Dermis blood vessel endothelial cell (primary cell): Measurements from ENCODE around the gene OPN3. TPM values are rescaled to one million over a fixed set of nuclear protein-coding genes. Genes with fewer than 3 reads are reported as not detected.

Experiments
- DNase-seq: peaks from one replicate; pipeline ENCODE4 v3.0.0; 2010
- total RNA-seq: library from RNA; depleted of rRNA; stranded (reverse); fragments of >200 nt; gene quantifications from 2 replicates; pipeline ENCODE4 v1.2.3, GENCODE V29; 2014

The OPN3 gene
- total RNA-seq, 1 donor from 2014 or later = 32.3 TPM

DNA sequence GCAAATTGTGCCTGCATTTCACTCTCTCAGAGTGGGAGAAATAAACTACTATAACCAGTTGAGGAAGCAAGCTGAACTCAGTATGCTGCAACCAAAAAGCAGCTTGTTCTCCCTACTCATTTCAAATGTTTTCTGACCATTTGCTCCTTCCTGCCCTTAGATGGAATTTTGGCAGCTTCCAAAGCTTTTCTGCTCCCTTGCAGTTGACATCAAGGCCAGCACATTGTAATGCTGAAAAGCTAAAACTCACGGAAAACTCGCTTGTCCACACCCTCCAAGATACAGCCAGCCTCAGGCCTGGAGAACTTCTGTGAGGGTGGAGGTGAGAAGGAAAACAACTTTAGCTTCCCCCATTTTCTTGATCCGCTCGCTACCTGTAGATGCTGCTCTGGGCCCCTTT is 5.0 kb upstream of the OPN3 start:
- no peak for DNase-seq

DNA sequence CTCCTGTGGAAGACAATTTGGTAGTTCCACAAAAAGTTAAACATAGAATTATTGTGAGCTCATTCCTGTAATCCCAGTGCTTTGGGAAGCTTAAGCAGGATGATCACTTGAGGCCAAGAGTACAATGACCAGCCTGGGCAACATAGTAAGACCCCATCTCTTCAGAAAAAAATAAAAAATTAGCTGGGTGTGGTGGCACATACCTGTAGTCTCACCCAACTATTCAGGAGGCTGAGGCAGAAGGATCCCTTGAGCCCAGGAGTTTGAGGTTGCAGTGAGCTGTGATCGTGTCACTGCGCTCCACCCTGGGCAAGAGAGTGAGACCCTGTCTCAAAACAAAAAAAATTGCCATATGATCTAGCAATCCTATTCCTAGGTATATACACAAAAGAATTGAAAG is 4.1 kb upstream of the OPN3 start:
- DNase-seq = no peak

GRCh38 chr1:241642593-241642944 is 2.4 kb upstream of the OPN3 start:
- DNase-seq = no peak

GRCh38 chr1:241641773-241642592 is 1.8 kb upstream of the OPN3 start:
- DNase-seq = peak; percentile 35

DNA sequence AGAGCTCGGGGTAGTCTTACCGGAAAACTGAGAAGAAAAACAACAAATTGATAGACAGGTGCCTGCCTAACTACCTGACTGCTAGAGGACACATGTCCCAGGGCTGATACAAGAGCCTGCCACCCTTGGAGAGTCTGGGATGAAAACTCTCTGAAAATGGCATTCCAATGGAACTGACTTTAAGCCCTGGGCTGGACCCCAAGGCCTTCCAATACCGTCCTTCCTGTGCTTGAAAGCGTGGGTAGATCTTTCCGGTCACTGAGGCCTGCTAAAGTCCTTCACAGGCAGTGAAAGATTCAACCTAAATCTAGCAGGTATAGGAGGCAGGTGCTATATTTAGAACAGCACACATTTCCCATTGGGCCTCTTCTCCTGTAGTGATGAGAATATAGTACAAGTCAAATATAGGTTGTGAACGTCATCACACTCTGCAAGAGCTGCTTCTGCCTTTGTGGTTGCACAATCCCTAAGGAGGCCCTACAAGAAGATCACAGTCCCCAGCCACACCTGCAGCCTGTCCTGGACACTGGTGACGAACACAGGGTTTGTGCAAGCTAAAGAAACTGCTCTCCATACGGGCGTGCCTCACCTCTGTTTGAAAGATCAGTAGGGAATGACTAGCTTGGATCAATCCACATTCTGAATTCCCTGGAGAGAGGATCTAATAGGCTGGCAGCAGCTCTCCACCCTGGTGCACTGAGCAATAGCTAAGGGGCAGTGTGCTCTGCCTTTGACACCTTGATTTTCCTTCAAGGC is 876 bp upstream of the OPN3 start:
- DNase-seq = no peak

- peak; percentile 59 for DNase-seq
These were observed 483 bp downstream of the OPN3 start for GRCh38 chr1:241639623-241640148.

DNA sequence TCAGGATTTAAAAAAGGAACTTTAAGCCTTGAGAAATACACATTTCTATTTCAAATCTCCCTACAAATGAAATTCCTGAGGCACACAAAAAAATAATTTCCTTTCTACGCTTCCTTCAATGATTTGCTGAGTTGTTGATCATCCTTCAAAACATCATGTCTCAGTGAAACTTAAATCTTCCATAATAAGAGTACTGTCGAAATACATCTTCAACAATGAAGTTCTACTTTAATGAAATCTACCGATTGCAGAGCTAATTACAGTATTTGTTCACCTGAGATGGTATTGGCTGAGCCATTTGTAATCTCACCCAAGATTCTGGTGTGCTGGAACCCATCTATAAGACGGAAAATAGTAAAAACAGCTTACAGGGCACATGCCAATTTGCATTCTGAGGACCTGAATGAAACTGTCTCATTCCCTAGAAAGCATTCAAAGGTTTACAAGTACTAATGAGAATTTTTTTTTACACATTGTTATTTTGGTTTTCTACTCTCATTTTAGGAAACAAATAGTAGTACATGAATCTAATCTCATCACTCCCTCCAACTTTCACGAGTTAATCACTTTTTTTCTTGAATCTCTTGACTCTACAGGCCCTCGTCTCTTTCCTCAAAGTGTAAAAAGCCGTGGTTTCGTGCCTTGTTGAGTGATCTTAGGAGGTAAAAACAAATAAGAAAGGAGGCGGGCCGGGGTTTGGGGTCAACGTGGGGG is 1.1 kb downstream of the OPN3 start:
- peak; percentile 24 for DNase-seq

DNA sequence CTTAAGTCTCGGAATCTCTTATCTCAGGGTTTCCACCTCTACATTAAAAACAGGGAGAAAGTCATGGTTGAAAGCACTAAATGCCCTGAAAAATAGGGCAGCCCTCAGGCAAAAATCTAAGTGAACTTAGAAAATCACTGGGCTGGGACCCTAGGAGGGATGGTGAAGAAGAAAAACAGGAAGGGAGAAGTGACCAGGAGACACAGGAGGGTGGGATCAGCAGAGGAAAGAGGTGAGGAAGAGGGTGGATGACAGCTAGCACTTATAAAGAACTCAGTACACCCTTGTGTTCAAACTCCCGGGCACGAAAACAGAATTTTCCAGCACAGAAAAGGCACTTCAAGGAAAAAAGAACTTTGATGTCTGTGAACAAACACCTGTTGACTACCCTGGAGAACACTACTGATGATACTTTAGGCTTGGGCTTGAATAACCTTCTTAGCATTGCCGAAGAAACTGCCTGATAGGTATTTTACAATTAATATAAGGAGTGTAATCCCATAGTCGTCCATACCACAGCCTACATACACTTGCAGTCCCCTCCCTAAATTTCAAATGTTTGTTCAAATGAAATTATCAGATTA is 2.0 kb downstream of the OPN3 start:
- no peak for DNase-seq

- no peak for DNase-seq
These were observed 2.6 kb downstream of the OPN3 start for GRCh38 chr1:241637604-241638003.

DNA sequence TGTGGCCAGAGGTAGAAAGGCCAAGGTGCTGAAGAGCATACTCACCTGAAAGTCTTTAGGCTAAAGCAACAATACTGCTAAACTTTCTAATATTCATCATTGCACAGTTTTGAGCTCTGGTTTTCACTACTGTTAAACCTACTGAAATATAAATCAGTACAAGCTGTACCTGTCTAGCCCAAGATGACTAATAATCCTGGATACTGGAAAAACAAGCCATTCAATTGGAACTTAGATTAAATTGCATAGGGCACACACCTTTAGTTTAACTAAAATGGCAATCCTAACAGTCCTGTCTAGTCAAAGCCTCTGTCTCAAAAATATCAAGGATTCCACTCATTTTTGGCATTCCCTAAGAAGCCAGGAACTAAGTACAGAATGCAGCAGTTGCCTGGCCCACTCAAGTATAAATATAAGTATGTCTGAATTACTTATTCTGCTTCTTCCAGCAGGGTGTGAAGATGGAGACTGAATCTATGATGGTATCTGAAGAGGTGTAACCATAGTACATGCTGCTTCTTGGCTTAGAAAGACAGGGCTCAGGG is 3.1 kb downstream of the OPN3 start:
- no peak for DNase-seq

GRCh38 chr1:241636291-241636690 is 3.9 kb downstream of the OPN3 start:
- DNase-seq = no peak

GRCh38 chr1:241635556-241636152 is 4.5 kb downstream of the OPN3 start:
- DNase-seq = no peak

GRCh38 chr1:241632987-241633386 is 7.2 kb downstream of the OPN3 start:
- DNase-seq = no peak

GRCh38 chr1:241631674-241632073 is 8.5 kb downstream of the OPN3 start:
- DNase-seq = no peak

DNA sequence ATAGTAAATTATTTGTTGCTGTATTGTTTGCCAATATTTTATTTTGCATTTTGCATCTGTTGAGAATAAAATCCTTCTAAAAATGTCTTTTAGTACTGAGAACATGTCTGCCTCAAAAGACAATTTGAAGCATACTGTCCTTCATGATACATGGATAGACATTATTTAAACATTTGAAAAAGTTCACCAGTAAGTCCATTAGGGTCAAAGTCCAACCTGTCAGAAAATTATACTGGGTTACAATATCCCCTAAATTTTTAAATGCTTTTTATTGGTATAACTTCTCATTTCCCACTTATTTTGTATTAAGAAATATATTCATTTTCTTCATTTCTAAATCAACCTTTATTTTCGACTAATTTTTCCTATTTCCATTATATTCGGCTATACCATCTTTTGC is 9.3 kb downstream of the OPN3 start:
- DNase-seq = no peak

DNA sequence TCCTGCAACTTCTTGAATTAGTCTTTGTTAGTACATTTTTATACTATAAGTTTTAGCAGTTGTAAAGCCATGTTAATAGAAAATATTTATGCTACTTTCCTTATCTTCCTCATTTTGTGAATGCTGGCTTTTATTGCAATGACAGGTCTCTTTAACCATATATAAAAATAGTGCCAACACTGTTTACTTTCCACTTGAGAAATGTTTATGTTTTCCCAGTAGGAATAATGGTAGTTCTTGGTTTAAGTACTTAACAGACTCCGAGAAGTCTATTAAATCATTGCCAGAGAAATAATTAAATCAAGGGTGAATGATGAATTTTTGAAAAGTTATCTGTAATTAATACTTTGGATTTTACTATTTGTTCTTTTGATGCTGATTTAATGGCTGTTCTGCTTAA is 9.7 kb downstream of the OPN3 start:
- DNase-seq = no peak

DNA sequence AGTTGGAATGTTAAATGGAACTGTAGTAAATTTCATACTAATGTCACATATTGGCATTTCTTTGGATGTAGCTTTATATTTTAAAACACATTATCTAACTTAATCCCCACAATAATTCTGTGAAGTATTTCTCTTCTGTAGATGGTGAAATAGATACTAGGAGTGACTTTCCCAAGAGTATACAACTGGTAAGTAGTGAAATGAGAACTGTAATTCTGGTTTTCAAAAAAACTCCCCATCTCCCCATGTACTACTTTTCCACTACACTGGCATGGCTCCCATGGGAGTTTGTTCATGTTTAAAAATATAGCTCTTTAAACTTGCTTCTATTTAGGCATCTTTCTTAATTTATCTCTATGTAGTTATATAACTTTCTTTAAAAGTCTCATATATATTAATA is 10.2 kb downstream of the OPN3 start:
- DNase-seq = no peak

DNA sequence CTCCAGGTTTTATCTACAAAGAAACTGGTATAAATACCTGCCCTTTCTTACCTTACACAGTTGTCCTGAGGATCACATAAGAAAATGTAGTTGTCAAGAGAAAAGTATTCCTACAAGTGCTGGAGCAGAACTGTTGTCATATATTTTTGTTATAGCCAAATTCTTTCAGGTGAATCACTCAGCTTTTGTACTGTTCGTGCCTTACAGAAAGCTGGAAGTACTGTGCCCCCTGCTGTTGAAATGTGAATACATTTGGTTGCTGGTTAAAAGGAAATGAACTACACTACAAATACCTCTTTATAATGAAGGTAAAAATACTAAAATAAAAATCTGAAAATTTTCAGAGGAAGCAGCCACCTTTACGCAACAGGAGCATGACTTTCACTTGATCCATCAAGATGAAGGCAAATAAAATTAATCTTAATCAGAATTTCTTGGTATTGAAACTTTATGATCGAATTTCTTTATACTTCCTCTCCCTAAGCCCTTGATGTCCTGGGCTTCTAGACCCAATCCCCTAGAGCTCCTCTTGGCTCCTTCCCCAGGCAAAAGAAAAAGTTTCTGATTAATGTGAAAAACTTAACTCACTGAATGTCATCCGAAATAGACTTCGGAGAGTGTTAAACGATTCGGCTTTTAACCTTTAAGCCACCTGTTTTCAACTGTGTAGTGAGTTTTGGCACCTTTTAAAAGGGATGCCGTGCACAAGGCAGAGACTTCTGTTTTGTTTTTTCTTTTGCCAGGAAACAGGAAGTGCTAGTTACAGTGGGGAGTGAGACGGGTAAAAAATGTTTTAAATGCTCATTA is 12.5 kb downstream of the OPN3 start:
- DNase-seq = peak; percentile 83

GRCh38 chr1:241624935-241625334 is 15.2 kb downstream of the OPN3 start:
- DNase-seq = no peak

DNA sequence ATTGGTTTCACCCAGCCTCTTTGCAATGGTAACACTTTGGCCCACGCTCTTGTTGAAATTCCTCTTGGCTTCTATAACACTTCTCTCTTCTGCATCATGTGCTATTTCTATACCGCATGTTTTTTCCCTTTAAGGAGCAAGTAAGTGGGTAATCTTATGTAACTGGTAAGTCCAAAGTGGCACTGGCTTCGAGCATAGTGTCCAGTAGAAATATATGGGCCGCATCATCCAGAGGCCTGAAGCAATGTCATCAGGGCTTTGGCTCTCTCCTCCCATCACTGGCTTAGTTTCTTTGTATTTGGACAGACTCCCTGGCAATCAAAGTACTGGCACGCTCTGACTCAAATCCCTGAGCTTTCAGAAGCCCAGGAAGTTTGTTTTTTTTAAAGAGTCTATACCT is 17.5 kb downstream of the OPN3 start:
- no peak for DNase-seq

DNA sequence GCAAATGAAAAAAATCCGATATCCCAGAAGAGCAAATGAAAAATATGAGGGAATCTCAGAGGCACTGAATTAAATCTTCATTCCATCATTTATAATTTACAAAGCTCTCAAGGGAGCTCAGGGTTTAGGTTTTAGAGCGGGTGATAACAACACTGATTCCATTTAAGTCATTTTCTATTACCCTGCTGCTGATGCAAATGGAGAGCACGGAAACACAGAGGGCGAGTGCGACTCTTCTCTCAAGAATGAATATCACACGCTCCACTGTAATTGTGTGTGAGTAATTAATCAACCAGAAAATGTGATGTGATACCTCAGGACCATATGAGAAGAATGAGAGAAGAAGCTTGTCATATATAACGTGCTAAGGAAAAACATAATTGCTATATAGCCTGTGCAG is 22.7 kb downstream of the OPN3 start:
- no peak for DNase-seq
